Measurements from ENCODE around the gene C13orf42.
"Not testable (repeated sequence)": the region's sequence is repeated elsewhere in the genome, so short reads cannot be mapped to it uniquely, and the experiment has no call there.

DNA sequence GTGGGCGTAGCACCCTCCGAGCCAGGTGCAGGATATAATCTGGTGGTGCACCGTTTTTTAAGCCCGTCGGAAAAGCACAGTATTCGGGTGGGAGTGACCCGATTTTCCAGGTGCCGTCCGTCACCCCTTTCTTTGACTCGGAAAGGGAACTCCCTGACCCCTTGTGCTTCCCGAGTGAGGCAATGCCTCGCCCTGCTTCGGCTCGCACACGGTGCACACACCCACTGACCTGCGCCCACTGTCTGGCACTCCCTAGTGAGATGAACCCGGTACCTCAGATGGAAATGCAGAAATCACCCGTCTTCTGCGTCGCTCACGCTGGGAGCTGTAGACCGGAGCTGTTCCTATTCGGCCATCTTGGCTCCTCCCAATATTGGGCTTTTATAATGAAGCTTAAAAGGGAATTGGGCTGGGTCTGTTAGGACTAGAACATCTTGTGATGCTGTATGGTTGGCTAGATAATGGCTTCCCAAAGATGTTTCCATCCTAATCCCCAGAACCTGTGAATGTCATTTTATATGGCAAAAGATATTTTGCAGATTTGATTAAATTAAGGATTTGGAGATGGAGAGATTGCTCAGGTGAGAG, 30.5 kb downstream of the C13orf42 start:
- not testable (repeated sequence) for TF ChIP-seq EP300 (IDR thresholded peaks at IDR 0.05; ENCODE audit: low read depth)
- TF ChIP-seq, protein P1, sequence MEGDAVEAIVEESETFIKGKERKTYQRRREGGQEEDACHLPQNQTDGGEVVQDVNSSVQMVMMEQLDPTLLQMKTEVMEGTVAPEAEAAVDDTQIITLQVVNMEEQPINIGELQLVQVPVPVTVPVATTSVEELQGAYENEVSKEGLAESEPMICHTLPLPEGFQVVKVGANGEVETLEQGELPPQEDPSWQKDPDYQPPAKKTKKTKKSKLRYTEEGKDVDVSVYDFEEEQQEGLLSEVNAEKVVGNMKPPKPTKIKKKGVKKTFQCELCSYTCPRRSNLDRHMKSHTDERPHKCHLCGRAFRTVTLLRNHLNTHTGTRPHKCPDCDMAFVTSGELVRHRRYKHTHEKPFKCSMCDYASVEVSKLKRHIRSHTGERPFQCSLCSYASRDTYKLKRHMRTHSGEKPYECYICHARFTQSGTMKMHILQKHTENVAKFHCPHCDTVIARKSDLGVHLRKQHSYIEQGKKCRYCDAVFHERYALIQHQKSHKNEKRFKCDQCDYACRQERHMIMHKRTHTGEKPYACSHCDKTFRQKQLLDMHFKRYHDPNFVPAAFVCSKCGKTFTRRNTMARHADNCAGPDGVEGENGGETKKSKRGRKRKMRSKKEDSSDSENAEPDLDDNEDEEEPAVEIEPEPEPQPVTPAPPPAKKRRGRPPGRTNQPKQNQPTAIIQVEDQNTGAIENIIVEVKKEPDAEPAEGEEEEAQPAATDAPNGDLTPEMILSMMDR (IDR thresholded peaks at IDR 0.05): not testable (repeated sequence)
